Hematopoietic multipotent progenitor cell treated with erythropoietin and hydrocortisone succinate and interleukin-3 and kit ligand, for 17 days (in vitro differentiated cells): ENCODE data around the gene NPAP1.
"Not testable (repeated sequence)": the region's sequence is repeated elsewhere in the genome, so short reads cannot be mapped to it uniquely, and the experiment has no call there.

ENCODE experiments used
- DNase-seq: peaks from one replicate; pipeline ENCODE4 v3.0.0-alpha.2; 2015; ENCODE audit warnings: low spot score

NPAP1 gene

GRCh38 chr15:24675332-24676144, at the start of gene NPAP1:
Gene NPAP1, plus strand, starts transcription at chr15:24675775. Its CDS starts 93 bp downstream, at chr15:24675868.
- no peak for DNase-seq

- DNase-seq, result no peak
These were observed 48.1 kb upstream of the NPAP1 start for GRCh38 chr15:24627443-24627842.

GRCh38 chr15:24633082-24633481, 42.5 kb upstream of the NPAP1 start:
- DNase-seq, result no peak

GRCh38 chr15:24639412-24639811, 36.2 kb upstream of the NPAP1 start:
- DNase-seq, result not testable (repeated sequence)

- no peak for DNase-seq
These were observed 29.9 kb upstream of the NPAP1 start for GRCh38 chr15:24645627-24646026.

- DNase-seq, result no peak
These were observed 16.0 kb upstream of the NPAP1 start for GRCh38 chr15:24659622-24660021.

- DNase-seq, result no peak
These were observed 12.6 kb upstream of the NPAP1 start for GRCh38 chr15:24662991-24663390.

GRCh38 chr15:24676431-24676830, 856 bp downstream of the NPAP1 start:
- no peak for DNase-seq

- no peak for DNase-seq
These were observed 2.9 kb downstream of the NPAP1 start for GRCh38 chr15:24678485-24678884.

GRCh38 chr15:24682002-24682401, 6.4 kb downstream of the NPAP1 start:
- no peak for DNase-seq

GRCh38 chr15:24682905-24683304, 7.3 kb downstream of the NPAP1 start:
- not testable (repeated sequence) for DNase-seq

GRCh38 chr15:24683736-24684135, 8.2 kb downstream of the NPAP1 start:
- DNase-seq, result no peak

GRCh38 chr15:24684313-24684712, 8.7 kb downstream of the NPAP1 start:
- DNase-seq, result no peak

GRCh38 chr15:24696201-24696600, 20.6 kb downstream of the NPAP1 start:
- DNase-seq, result no peak

GRCh38 chr15:24696842-24697241, 21.3 kb downstream of the NPAP1 start:
- no peak for DNase-seq

GRCh38 chr15:24718289-24719082, 42.9 kb downstream of the NPAP1 start:
- no peak for DNase-seq

- DNase-seq, result no peak
These were observed 54.2 kb downstream of the NPAP1 start for GRCh38 chr15:24729760-24730159.
